ENCODE measurements around the gene MXD4.

Gene MXD4

DNA sequence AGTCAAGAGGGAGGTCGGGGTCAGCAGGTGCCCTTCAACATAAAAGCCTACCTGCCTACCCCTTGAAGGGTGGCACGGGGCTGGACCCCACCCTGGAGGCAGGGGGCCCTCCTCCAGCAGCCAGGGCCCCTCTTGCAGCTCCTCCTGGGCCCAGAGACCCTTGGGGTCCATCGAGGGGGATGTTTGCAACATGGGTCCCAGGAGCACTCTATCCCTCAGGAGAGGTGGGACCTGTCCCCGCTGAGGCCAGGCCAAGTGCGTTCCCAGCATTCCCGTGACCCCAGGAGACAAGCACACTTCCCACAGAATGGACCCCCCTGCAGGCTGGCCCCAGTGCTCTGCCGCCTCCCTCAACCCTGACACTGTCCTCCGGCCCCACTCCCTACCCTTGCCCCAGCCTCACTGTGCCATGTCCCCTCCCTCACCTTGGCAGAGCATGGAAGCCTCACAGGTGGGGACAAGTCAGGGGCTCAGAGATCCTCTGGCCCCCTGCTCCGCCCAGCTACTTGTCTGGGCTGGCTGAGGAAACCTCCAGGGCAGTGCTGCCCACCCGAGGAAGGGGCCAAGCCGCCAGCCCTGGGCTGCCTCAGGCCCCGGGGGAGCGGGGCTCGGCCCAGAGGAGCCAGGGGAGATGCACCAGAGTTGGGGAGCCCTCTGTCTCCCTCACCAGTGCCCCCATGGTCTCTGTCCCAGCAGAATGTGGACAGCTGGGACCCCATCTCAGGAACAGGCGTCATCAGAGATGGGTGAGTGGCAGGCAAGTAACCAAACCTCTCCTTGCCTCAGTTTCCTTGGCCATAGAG lies 2.2 kb downstream of the MXD4 start:
- DNase-seq (ENCODE audit: insufficient read length, low spot score), result no peak
- TF ChIP-seq POLR2A (IDR thresholded peaks at IDR 0.05; ENCODE audit: low read depth, low read length), result no peak
- no peak for TF ChIP-seq POLR2AphosphoS5 (IDR thresholded peaks at IDR 0.05; ENCODE audit: low read depth, low read length)
- no peak for TF ChIP-seq PAX5 (IDR thresholded peaks at IDR 0.05; ENCODE audit: insufficient read depth, low read length, severe bottlenecking)
- TF ChIP-seq SPI1 (IDR thresholded peaks at IDR 0.05; ENCODE audit: low read depth, low read length), result no peak
- TF ChIP-seq TAF1 (IDR thresholded peaks at IDR 0.05; ENCODE audit: low read depth, low read length), result no peak
- no peak for TF ChIP-seq POU2F2 (IDR thresholded peaks at IDR 0.05; ENCODE audit: low read depth, low read length)
- FAIRE-seq, result no peak

DNA sequence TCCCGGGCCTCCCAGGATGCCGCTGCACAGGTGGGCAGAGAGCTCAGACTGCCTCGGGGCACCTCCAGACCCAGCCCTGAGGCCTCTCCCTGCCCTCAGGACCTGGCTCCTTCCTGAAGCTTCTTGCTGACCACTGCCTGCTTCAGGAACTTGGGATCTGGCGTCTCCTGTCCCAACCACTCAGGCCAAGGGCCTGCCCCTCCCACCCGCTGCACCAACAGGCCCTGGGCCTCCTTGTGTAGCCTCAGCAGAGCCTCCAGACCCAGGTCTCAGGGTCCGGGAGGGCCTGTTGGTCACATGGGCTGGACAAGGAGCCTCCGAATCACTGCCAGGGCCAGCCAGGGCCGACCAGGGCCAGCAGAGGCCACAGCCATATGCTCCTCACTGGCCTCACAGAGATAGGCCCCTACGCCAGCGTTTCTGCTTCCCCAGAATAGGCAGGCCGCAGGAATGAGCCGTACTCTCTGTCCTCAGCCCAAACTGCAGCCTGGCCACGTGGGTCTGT lies 2.8 kb downstream of the MXD4 start:
- TF ChIP-seq TAF1 (IDR thresholded peaks at IDR 0.05; ENCODE audit: low read depth, low read length), result no peak
- TF ChIP-seq POLR2AphosphoS5 (IDR thresholded peaks at IDR 0.05; ENCODE audit: low read depth, low read length), result no peak
- no peak for TF ChIP-seq POLR2A (IDR thresholded peaks at IDR 0.05; ENCODE audit: low read depth, low read length)
- no peak for TF ChIP-seq PAX5 (IDR thresholded peaks at IDR 0.05; ENCODE audit: insufficient read depth, low read length, severe bottlenecking)
- TF ChIP-seq POU2F2 (IDR thresholded peaks at IDR 0.05; ENCODE audit: low read depth, low read length), result no peak
- no peak for TF ChIP-seq SPI1 (IDR thresholded peaks at IDR 0.05; ENCODE audit: low read depth, low read length)
- FAIRE-seq, result no peak

GRCh38 chr4:2258091-2259035 lies 3.5 kb downstream of the MXD4 start:
- TF ChIP-seq PAX5 (IDR thresholded peaks at IDR 0.05; ENCODE audit: insufficient read depth, low read length, severe bottlenecking) (no peak), POLR2AphosphoS5 (IDR thresholded peaks at IDR 0.05; ENCODE audit: low read depth, low read length) (no peak), SPI1 (IDR thresholded peaks at IDR 0.05; ENCODE audit: low read depth, low read length) (no peak), TAF1 (IDR thresholded peaks at IDR 0.05; ENCODE audit: low read depth, low read length) (no peak), POLR2A (IDR thresholded peaks at IDR 0.05; ENCODE audit: low read depth, low read length) (no peak; the same call in 1 of the 2 replicates), POU2F2 (IDR thresholded peaks at IDR 0.05; ENCODE audit: low read depth, low read length) (no peak)
- no peak for FAIRE-seq
- no peak for DNase-seq (ENCODE audit: insufficient read length, low spot score)

More for the DNA sequence above, 2.8 kb downstream of the MXD4 start:
- no peak for DNase-seq (ENCODE audit: insufficient read length, low spot score)

- FAIRE-seq (no peak), DNase-seq (ENCODE audit: insufficient read length, low spot score) (no peak)
- TF ChIP-seq POU2F2 (IDR thresholded peaks at IDR 0.05; ENCODE audit: low read depth, low read length) (no peak), POLR2A (IDR thresholded peaks at IDR 0.05; ENCODE audit: low read depth, low read length) (no peak), PAX5 (IDR thresholded peaks at IDR 0.05; ENCODE audit: insufficient read depth, low read length, severe bottlenecking) (no peak), POLR2AphosphoS5 (IDR thresholded peaks at IDR 0.05; ENCODE audit: low read depth, low read length) (no peak)
These were observed 4.4 kb downstream of the MXD4 start for GRCh38 chr4:2257361-2258081.

GRCh38 chr4:2256781-2257191 lies 5.1 kb downstream of the MXD4 start:
- TF ChIP-seq POLR2AphosphoS5 (IDR thresholded peaks at IDR 0.05; ENCODE audit: low read depth, low read length) (no peak), SPI1 (IDR thresholded peaks at IDR 0.05; ENCODE audit: low read depth, low read length) (peak; percentile 15; the same call in 1 of the 2 replicates)
- DNase-seq (ENCODE audit: insufficient read length, low spot score) (peak; percentile 5), FAIRE-seq (no peak)

- peak; percentile 4 for DNase-seq (ENCODE audit: insufficient read length, low spot score)
- TF ChIP-seq POU2F2 (IDR thresholded peaks at IDR 0.05; ENCODE audit: low read depth, low read length) (no peak), POLR2A (IDR thresholded peaks at IDR 0.05; ENCODE audit: low read depth, low read length) (no peak), PAX5 (IDR thresholded peaks at IDR 0.05; ENCODE audit: insufficient read depth, low read length, severe bottlenecking) (no peak), SPI1 (IDR thresholded peaks at IDR 0.05; ENCODE audit: low read depth, low read length) (no peak), TAF1 (IDR thresholded peaks at IDR 0.05; ENCODE audit: low read depth, low read length) (no peak), POLR2AphosphoS5 (IDR thresholded peaks at IDR 0.05; ENCODE audit: low read depth, low read length) (no peak)
- FAIRE-seq, result no peak
These were observed 5.7 kb downstream of the MXD4 start for GRCh38 chr4:2256156-2256731.

GRCh38 chr4:2255501-2256155 lies 6.3 kb downstream of the MXD4 start:
- FAIRE-seq (no peak), DNase-seq (ENCODE audit: insufficient read length, low spot score) (peak; percentile 6)
- no peak for TF ChIP-seq SPI1 (IDR thresholded peaks at IDR 0.05; ENCODE audit: low read depth, low read length)
- no peak for TF ChIP-seq POLR2A (IDR thresholded peaks at IDR 0.05; ENCODE audit: low read depth, low read length)
- TF ChIP-seq POU2F2 (IDR thresholded peaks at IDR 0.05; ENCODE audit: low read depth, low read length), result no peak
- no peak for TF ChIP-seq TAF1 (IDR thresholded peaks at IDR 0.05; ENCODE audit: low read depth, low read length)
- no peak for TF ChIP-seq POLR2AphosphoS5 (IDR thresholded peaks at IDR 0.05; ENCODE audit: low read depth, low read length)
